ENCODE measurements around the gene PCGF3. TPM values are rescaled to one million over a fixed set of nuclear protein-coding genes. Genes with fewer than 3 reads are reported as not detected.
"Not testable (repeated sequence)": the region's sequence is repeated elsewhere in the genome, so short reads cannot be mapped to it uniquely, and the experiment has no call there.

PCGF3 gene
- total and polyA plus RNA-seq, 3 experiments from 2014 or later = 4.8 to 26.1 (median 24.7) TPM

DNA sequence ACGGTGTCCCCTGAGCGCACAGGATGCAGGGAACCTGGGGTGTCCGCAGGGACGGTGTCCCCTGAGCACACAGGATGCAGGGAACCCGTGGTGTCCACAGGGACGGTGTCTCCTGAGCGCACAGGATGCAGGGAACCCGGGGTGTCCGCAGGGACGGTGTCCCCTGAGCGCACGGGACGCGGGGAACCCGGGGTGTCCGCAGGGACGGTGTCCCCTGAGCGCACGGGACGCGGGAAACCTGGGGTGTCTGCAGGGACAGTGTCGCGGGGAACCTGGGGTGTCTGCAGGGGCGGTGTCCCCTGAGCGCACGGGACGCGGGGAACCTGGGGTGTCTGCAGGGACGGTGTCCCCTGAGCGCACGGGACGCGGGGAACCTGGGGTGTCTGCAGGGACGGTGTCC lies 30.9 kb downstream of the PCGF3 start:
- not testable (repeated sequence) for H3K4me3 Mint-ChIP-seq; H3K27ac ChIP-seq (ENCODE audit: low read depth, low read length)

GRCh38 chr4:738781-739280 lies 33.2 kb downstream of the PCGF3 start:
- no peak overlapping the region for H3K27ac Mint-ChIP-seq
- no peaks in the 10 kb centered on the region for H3K9me3 Mint-ChIP-seq
- Histone ChIP-seq H3K4me3 (ENCODE audit: low read length) (no peak overlapping the region), H3K27me3 (ENCODE audit: insufficient read depth, low read length, poor library complexity, severe bottlenecking) (no peaks in the 10 kb centered on the region), H3K36me3 (ENCODE audit: insufficient read depth, low read length) (peaks cover 13% of the 10 kb centered on the region), H3K4me1 (ENCODE audit: insufficient read depth, low read length) (no peaks in the 10 kb centered on the region), H3K27ac (ENCODE audit: low read depth, low read length) (no peak overlapping the region), H3K9me3 (ENCODE audit: low read length) (no peaks in the 10 kb centered on the region)
- peaks cover 0 to 4% (median 0%) of the 10 kb centered on the region in 3 donors for H3K4me1 Mint-ChIP-seq
- peak overlapping the region in 1 of 7 donors; percentile 42 for H3K4me3 Mint-ChIP-seq
- POLR2A ChIA-PET = no interaction called here
- H3K36me3 Mint-ChIP-seq = peaks cover 0 to 53% (median 5%) of the 10 kb centered on the region in 3 donors
- no peak for DNase-seq
- H3K27me3 Mint-ChIP-seq = no peaks in the 10 kb centered on the region
- CTCF ChIA-PET = interaction anchor here (5.4 kb wide), 1 partner anchor 249 kb away, joined by 60 read pairs; the partner anchor contains the start of gene IDUA

More for the DNA sequence above, 30.9 kb downstream of the PCGF3 start:
- DNase-seq; H3K4me1 ChIP-seq (ENCODE audit: insufficient read depth, low read length); H3K9me3 ChIP-seq (ENCODE audit: low read length); H3K4me1 Mint-ChIP-seq; H3K4me3 ChIP-seq (ENCODE audit: low read length); H3K27ac Mint-ChIP-seq; H3K27me3 ChIP-seq (ENCODE audit: insufficient read depth, low read length, poor library complexity, severe bottlenecking); POLR2A ChIA-PET; H3K27me3 Mint-ChIP-seq; CTCF ChIA-PET; H3K9me3 Mint-ChIP-seq: not testable (repeated sequence)
- H3K36me3 Mint-ChIP-seq = peaks cover 0 to 58% (median 8%) of the 10 kb centered on the region in 3 donors
- peaks cover 23% of the 10 kb centered on the region for H3K36me3 ChIP-seq (ENCODE audit: insufficient read depth, low read length)

DNA sequence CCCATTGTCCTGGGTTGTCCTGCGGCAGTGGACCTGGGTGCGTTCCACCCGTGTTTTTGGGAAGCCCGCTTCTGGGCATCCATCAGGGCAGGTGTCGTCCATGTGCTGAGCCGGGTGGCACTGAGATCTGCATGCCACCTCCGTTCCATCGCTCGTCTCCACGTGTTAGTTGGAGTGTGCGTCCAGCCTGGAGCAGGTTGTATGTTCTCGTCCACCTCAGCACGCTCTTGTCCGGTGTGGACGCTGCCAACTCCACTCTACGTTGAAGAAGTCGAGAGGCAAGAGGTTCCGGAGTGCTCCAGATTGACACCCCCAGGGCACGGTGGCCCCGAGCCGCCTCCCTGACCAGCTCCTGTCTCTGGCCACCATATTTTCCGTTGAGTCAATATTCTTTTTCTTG lies 33.9 kb downstream of the PCGF3 start:
- POLR2A ChIA-PET = no interaction called here
- CTCF ChIA-PET = interaction anchor here (5.4 kb wide), 1 partner anchor 248 kb away, joined by 60 read pairs; the partner anchor contains the start of gene IDUA
- Histone ChIP-seq H3K27ac (ENCODE audit: low read depth, low read length) (no peak overlapping the region), H3K4me1 (ENCODE audit: insufficient read depth, low read length) (no peaks in the 10 kb centered on the region), H3K27me3 (ENCODE audit: insufficient read depth, low read length, poor library complexity, severe bottlenecking) (no peaks in the 10 kb centered on the region), H3K4me3 (ENCODE audit: low read length) (no peak overlapping the region), H3K9me3 (ENCODE audit: low read length) (no peaks in the 10 kb centered on the region), H3K36me3 (ENCODE audit: insufficient read depth, low read length) (peaks cover 9% of the 10 kb centered on the region)
- Mint-ChIP-seq H3K27ac (peak overlapping the region in 1 of 8 donors; percentile 26), H3K4me3 (no peak overlapping the region), H3K4me1 (peaks cover 0 to 4% (median 0%) of the 10 kb centered on the region in 3 donors), H3K9me3 (no peaks in the 10 kb centered on the region), H3K36me3 (peaks cover 0 to 50% (median 5%) of the 10 kb centered on the region in 3 donors), H3K27me3 (no peaks in the 10 kb centered on the region)
- DNase-seq = no peak

DNA sequence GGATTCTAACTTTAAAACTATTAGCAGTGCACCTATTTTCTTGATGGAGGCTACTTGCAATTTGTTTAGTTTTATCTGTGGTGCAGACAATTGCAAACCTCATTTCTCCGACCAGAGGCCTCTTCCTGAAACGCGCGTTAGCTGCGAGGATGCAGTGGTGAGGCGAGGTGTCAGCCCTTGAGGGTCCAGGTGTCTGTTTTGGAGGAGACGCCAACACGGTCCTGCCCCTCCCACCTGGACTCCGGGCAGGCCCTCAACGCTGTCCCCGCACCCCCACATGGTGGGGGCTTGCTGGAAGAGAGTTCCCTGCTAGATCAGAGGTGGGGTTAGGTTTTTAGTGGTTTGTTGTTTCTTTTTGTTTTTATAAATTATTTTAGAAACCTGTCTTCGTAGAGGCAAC lies 34.4 kb downstream of the PCGF3 start:
- Mint-ChIP-seq H3K4me3 (no peak overlapping the region), H3K4me1 (peaks cover 0 to 4% (median 0%) of the 10 kb centered on the region in 3 donors), H3K27ac (no peak overlapping the region), H3K27me3 (no peaks in the 10 kb centered on the region), H3K9me3 (no peaks in the 10 kb centered on the region), H3K36me3 (peaks cover 0 to 46% (median 4%) of the 10 kb centered on the region in 3 donors)
- DNase-seq = no peak
- Histone ChIP-seq H3K27ac (ENCODE audit: low read depth, low read length) (no peak overlapping the region), H3K36me3 (ENCODE audit: insufficient read depth, low read length) (peaks cover 9% of the 10 kb centered on the region), H3K4me1 (ENCODE audit: insufficient read depth, low read length) (no peaks in the 10 kb centered on the region), H3K27me3 (ENCODE audit: insufficient read depth, low read length, poor library complexity, severe bottlenecking) (no peaks in the 10 kb centered on the region), H3K4me3 (ENCODE audit: low read length) (no peak overlapping the region), H3K9me3 (ENCODE audit: low read length) (no peaks in the 10 kb centered on the region)
- CTCF ChIA-PET = interaction anchor here (5.4 kb wide), 1 partner anchor 248 kb away, joined by 60 read pairs; the partner anchor contains the start of gene IDUA
- POLR2A ChIA-PET = no interaction called here

DNA sequence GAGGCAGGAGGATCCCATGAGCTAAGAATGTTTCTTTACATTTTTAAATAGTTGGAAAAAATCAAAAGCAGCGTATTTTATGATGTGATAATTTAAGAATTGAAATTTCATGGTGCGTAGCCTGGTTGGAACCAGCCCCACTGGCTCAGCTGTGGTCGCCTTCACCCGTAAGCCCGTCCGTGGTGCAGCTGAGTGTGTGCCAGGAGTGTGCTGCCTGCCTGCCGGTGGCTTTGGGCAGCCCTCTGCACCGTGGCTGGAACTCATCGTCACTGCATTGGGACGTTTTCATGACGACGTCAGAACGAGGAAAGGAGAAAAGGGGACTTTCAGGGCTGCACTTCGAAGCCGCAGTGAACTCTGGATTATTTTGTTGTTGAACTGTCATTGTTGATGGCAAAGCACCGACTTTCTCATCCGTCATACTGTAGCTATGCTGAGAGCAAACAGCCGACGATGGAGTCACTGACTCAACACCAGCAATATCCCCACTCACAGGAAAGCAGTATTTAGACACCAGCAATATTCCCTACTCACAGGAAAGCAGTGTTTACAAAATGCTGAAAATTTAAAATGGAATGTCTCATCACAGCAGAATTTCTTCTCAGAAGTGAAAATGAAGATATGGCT lies 35.1 kb downstream of the PCGF3 start:
- H3K27ac Mint-ChIP-seq = no peak overlapping the region
- peaks cover 0 to 4% (median 0%) of the 10 kb centered on the region in 3 donors for H3K4me1 Mint-ChIP-seq
- H3K27me3 Mint-ChIP-seq = no peaks in the 10 kb centered on the region
- H3K4me3 Mint-ChIP-seq = no peak overlapping the region
- H3K36me3 Mint-ChIP-seq = peaks cover 0 to 38% (median 4%) of the 10 kb centered on the region in 3 donors
- H3K4me1 ChIP-seq (ENCODE audit: insufficient read depth, low read length) = no peaks in the 10 kb centered on the region
- H3K27me3 ChIP-seq (ENCODE audit: insufficient read depth, low read length, poor library complexity, severe bottlenecking) = no peaks in the 10 kb centered on the region
- H3K9me3 ChIP-seq (ENCODE audit: low read length) = no peaks in the 10 kb centered on the region
- H3K36me3 ChIP-seq (ENCODE audit: insufficient read depth, low read length) = peaks cover 9% of the 10 kb centered on the region
- no peak overlapping the region for H3K4me3 ChIP-seq (ENCODE audit: low read length)
- POLR2A ChIA-PET = no interaction called here
- CTCF ChIA-PET = interaction anchor here (1.4 to 5.4 kb wide), 2 partner anchors 167 to 247 kb away, joined by 3 to 60 read pairs; partner anchors contain the start of gene IDUA
- H3K27ac ChIP-seq (ENCODE audit: low read depth, low read length) = no peak overlapping the region
- no peak for DNase-seq
- H3K9me3 Mint-ChIP-seq = no peaks in the 10 kb centered on the region

DNA sequence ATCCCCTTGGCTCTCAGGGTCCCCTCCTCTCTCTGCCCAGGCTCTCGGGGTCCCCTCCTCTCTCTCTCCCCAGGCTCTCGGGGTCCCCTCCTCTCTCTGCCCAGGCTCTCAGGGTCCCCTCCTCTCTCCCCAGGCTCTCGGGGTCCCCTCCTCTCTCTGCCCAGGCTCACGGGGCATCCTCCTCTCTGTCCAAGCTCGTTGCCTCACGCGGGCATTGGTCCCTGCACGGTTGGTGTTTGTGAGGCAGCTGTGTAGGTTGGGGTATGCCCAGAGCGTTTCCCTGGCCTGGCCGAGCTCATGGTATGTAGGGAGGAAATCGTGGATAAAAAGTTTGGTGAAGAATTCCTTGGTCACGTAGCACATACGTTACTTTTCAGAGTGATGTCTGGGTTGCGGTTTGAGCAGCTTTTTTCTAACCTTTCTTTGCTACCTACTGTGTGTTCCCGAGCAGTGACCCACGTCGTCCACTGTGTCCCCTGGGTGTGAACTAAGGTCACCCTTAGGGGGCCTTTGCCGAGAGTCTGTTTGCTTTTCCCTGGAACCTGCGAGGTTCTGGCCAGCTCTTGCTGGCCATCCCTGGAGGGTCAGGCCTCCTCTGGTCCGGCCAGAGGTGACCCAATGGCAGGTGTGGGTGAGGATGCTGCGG lies 36.6 kb downstream of the PCGF3 start:
- H3K27me3 ChIP-seq (ENCODE audit: insufficient read depth, low read length, poor library complexity, severe bottlenecking) = no peaks in the 10 kb centered on the region
- ChIA-PET CTCF (interaction anchor here (0.5 to 5.4 kb wide), 26 partner anchors 8 to 524 kb away, joined by 3 to 60 read pairs (median 4); partner anchors contain the start of genes GAK, IDUA and TMEM175), POLR2A (interaction anchor here (1.5 kb wide), 1 partner anchor 245 kb away, joined by 9 read pairs; the partner anchor contains the start of gene IDUA)
- no peaks in the 10 kb centered on the region for H3K9me3 ChIP-seq (ENCODE audit: low read length)
- no peak overlapping the region for H3K4me3 ChIP-seq (ENCODE audit: low read length)
- Mint-ChIP-seq H3K4me3 (no peak overlapping the region), H3K27ac (peak overlapping the region in 2 of 8 donors; percentile 9 to 17), H3K4me1 (peaks cover 0 to 4% (median 0%) of the 10 kb centered on the region in 3 donors), H3K36me3 (peaks cover 0 to 34% (median 4%) of the 10 kb centered on the region in 3 donors), H3K27me3 (no peaks in the 10 kb centered on the region), H3K9me3 (no peaks in the 10 kb centered on the region)
- no peak overlapping the region for H3K27ac ChIP-seq (ENCODE audit: low read depth, low read length)
- peaks cover 8% of the 10 kb centered on the region for H3K36me3 ChIP-seq (ENCODE audit: insufficient read depth, low read length)
- H3K4me1 ChIP-seq (ENCODE audit: insufficient read depth, low read length) = no peaks in the 10 kb centered on the region
- no peak for DNase-seq

DNA sequence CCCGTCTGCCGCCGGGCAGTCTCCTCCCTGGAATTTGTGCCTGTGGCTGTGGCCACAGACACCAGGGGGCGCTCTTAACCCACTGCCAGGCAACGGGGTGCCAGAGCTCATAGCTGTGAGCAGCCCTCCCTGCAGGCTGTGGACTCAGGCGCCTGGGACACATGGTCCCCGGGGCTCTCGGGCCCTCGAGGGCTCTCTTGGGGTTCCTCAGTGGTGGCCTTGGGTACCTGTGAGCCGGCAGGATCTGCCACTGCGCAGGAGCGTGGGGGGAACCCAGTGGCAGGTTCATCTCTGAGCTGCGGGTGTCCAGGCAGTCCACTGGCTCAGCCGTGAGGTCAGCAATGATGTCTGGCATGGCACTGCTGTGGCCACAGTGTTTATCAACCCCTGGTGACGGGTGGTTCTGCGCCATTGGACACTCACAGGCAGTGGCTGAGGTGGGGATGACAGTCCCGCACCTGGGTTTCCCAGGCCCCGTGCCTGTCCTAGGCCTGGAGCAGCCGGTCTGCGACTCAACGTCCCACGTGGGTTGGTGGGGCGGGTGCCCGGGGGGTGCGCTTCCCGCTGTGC lies 37.2 kb downstream of the PCGF3 start:
- H3K36me3 Mint-ChIP-seq = peaks cover 0 to 30% (median 3%) of the 10 kb centered on the region in 3 donors
- H3K4me3 ChIP-seq (ENCODE audit: low read length) = no peak overlapping the region
- H3K4me1 Mint-ChIP-seq = peaks cover 0 to 4% (median under 1%) of the 10 kb centered on the region in 3 donors
- no peaks in the 10 kb centered on the region for H3K9me3 ChIP-seq (ENCODE audit: low read length)
- H3K9me3 Mint-ChIP-seq = no peaks in the 10 kb centered on the region
- peak; percentile 63 to 83 (median 66) for DNase-seq
- no peak overlapping the region for H3K4me3 Mint-ChIP-seq
- no peaks in the 10 kb centered on the region for H3K27me3 ChIP-seq (ENCODE audit: insufficient read depth, low read length, poor library complexity, severe bottlenecking)
- ChIA-PET POLR2A (interaction anchor here (1.5 kb wide), 1 partner anchor 244 kb away, joined by 9 read pairs; the partner anchor contains the start of gene IDUA), CTCF (interaction anchor here (0.6 to 5.4 kb wide), 24 partner anchors 9 to 523 kb away, joined by 3 to 60 read pairs (median 4); partner anchors contain the start of genes GAK, IDUA and TMEM175)
- H3K4me1 ChIP-seq (ENCODE audit: insufficient read depth, low read length) = no peaks in the 10 kb centered on the region
- H3K27ac ChIP-seq (ENCODE audit: low read depth, low read length) = no peak overlapping the region
- no peaks in the 10 kb centered on the region for H3K27me3 Mint-ChIP-seq
- peaks cover 2% of the 10 kb centered on the region for H3K36me3 ChIP-seq (ENCODE audit: insufficient read depth, low read length)
- peak overlapping the region in 2 of 8 donors; percentile 9 to 17 for H3K27ac Mint-ChIP-seq

Data from CD8-positive, alpha-beta memory T cell (primary cell).